Neural cell (in vitro differentiated cells): ENCODE measurements around the gene RETREG1. TPM values are rescaled to one million over a fixed set of nuclear protein-coding genes. Genes with fewer than 3 reads are reported as not detected.
A peak's percentile ranks its signal among the peaks of the same experiment; 100 is the strongest.

Experiments
- H2AFZ ChIP-seq: fragments of 200-600, 300-800 bp; sonication (generic), shearing (Covaris generic); 2 replicates; pipeline ENCODE4 v1.6.0; 2014; ENCODE audit warnings: low read depth, mild to moderate bottlenecking, antibody characterized with exemption, low read length, moderate library complexity
- H3F3A ChIP-seq: fragments of 200-600 bp; shearing (Covaris generic); 2 replicates; pipeline ENCODE4 v1.6.1; 2016; ENCODE audit warnings: mild to moderate bottlenecking, moderate library complexity, mixed read lengths, antibody characterized with exemption, low read length; ENCODE audit not compliant: insufficient read depth, poor library complexity, severe bottlenecking
- H3K27ac ChIP-seq: fragments of 200-600, 300-800 bp; sonication (generic), shearing (Covaris generic); 2 replicates; pipeline ENCODE4 v1.5.1; 2014; ENCODE audit warnings: mild to moderate bottlenecking, low read length, moderate library complexity
- H3K27me3 ChIP-seq: fragments of 300-800, 200-600 bp; sonication (generic), shearing (Covaris generic); 2 replicates; pipeline ENCODE4 v1.6.0; 2014; ENCODE audit warnings: mild to moderate bottlenecking, low read depth, low read length, moderate library complexity; ENCODE audit not compliant: insufficient read depth
- H3K36me3 ChIP-seq: fragments of 300-800, 200-600 bp; sonication (generic), shearing (Covaris generic); 2 replicates; pipeline ENCODE4 v1.5.1; 2014; ENCODE audit warnings: mild to moderate bottlenecking, antibody characterized with exemption, low read length, moderate library complexity; ENCODE audit not compliant: insufficient read depth
- H3K4me2 ChIP-seq: fragments of 300-800, 200-600 bp; sonication (generic), shearing (Covaris generic); 2 replicates; pipeline ENCODE4 v1.6.0; 2014; ENCODE audit warnings: mild to moderate bottlenecking, low read length
- H3K4me3 ChIP-seq: fragments of 300-800, 200-600 bp; sonication (generic), shearing (Covaris generic); 2 replicates; pipeline ENCODE4 v1.5.1; 2014; ENCODE audit warnings: mild to moderate bottlenecking, low read length, moderate library complexity
- H3K79me2 ChIP-seq: fragments of 200-600 bp; shearing (Covaris generic); replicated peaks from 2 replicates; pipeline ENCODE4 v1.6.0; 2014; ENCODE audit warnings: mild to moderate bottlenecking, low read length, moderate library complexity; ENCODE audit not compliant: insufficient read depth
- H3K9ac ChIP-seq: fragments of 300-800, 200-600 bp; sonication (generic), shearing (Covaris generic); 2 replicates; pipeline ENCODE4 v1.6.1; 2016; ENCODE audit warnings: mild to moderate bottlenecking, low read length, mixed read lengths
- H3K9me2 ChIP-seq: fragments of 200-600 bp; shearing (Covaris generic); 2 replicates; pipeline ENCODE4 v1.6.1; 2016; ENCODE audit warnings: mild to moderate bottlenecking, low read length, mixed read lengths; ENCODE audit not compliant: insufficient read depth
- H3K9me3 ChIP-seq: fragments of 200-600, 300-800 bp; sonication (generic), shearing (Covaris generic); 2 replicates; pipeline ENCODE4 v1.6.1; 2016; ENCODE audit warnings: mild to moderate bottlenecking, mixed run types, low read length, moderate library complexity, mixed read lengths
- H4K20me1 ChIP-seq: fragments of 200-600 bp; shearing (Covaris generic); 2 replicates; pipeline ENCODE4 v1.6.1; 2016; ENCODE audit warnings: mild to moderate bottlenecking, mixed run types; ENCODE audit not compliant: insufficient read depth
- CTCF ChIP-seq: fragments of 450-650 bp; IDR thresholded peaks from 2 replicates; pipeline ENCODE4 v1.5.1; 2014; ENCODE audit warnings: antibody characterized with exemption, mild to moderate bottlenecking, moderate library complexity; ENCODE audit not compliant: poor library complexity, severe bottlenecking
- EP300 ChIP-seq: fragments of 450-650 bp; conservative IDR thresholded peaks from 2 replicates; pipeline ENCODE4 v1.6.1; 2014; ENCODE audit warnings: antibody characterized with exemption, mild to moderate bottlenecking, moderate library complexity; ENCODE audit not compliant: poor library complexity, severe bottlenecking
- EZH2 ChIP-seq: fragments of 200-600, 300-800 bp; shearing (Covaris generic), sonication (generic); IDR thresholded peaks from 2 replicates; pipeline ENCODE4 v1.6.1; 2014; ENCODE audit warnings: antibody characterized with exemption, low read length, borderline replicate concordance, mild to moderate bottlenecking; ENCODE audit not compliant: insufficient read depth, poor library complexity, severe bottlenecking
- MXI1 ChIP-seq: fragments of 450-650 bp; conservative IDR thresholded peaks from 2 replicates; pipeline ENCODE4 v1.6.1; 2014; ENCODE audit warnings: antibody characterized with exemption, mild to moderate bottlenecking; ENCODE audit not compliant: poor library complexity, severe bottlenecking
- POLR2AphosphoS5 ChIP-seq: IDR thresholded peaks from 2 replicates; pipeline ENCODE4 v1.6.1; 2012
- RAD21 ChIP-seq: fragments of 450-650 bp; conservative IDR thresholded peaks from 2 replicates; pipeline ENCODE4 v1.6.1; 2014; ENCODE audit warnings: antibody characterized with exemption, mild to moderate bottlenecking, moderate library complexity
- REST ChIP-seq: IDR thresholded peaks from 2 replicates; pipeline ENCODE4 v1.6.1; 2012; ENCODE audit warnings: borderline replicate concordance
- SMC3 ChIP-seq: fragments of 450-650 bp; conservative IDR thresholded peaks from 2 replicates; pipeline ENCODE4 v1.6.1; 2014; ENCODE audit warnings: antibody characterized with exemption, mild to moderate bottlenecking, moderate library complexity; ENCODE audit not compliant: poor library complexity
- TAF1 ChIP-seq: IDR thresholded peaks from 2 replicates; pipeline ENCODE4 v1.6.1; 2012; ENCODE audit warnings: low read depth
- polyA plus RNA-seq: library from polyadenylated mRNA; depleted of rRNA; stranded (reverse); fragments of >200 nt; gene quantifications from 2 replicates; pipeline ENCODE4 v1.2.3, GENCODE V29; 2014

Gene RETREG1
- polyA plus RNA-seq, 1 donor from 2014 or later = 25.4 TPM

DNA sequence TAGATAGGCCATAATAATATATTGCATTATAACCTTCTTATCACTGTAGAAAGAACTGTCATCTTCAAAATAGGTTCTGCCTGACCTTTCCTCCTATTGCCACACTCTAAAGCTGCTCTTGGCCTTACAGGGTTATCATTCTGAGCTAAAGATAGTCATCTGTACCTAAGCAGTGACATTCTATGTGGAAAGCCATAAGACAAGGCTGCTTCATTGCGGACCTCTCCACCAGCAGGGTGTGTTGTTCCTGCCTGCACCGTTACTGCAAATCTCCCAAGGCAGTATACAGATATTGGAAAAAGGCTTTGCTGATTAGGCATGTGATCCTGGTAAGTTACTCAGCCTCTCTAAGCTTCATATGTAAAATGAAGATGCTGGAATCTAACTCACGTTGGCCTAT is 159.3 kb downstream of the RETREG1 start:
- Histone ChIP-seq H3K4me3 (no peak overlapping the region), H3K9me2 (no peaks in the 10 kb centered on the region), H3K27ac (no peak overlapping the region), H3K79me2 (peaks cover 10% of the 10 kb centered on the region), H3K4me2 (no peak overlapping the region), H2AFZ (no peak overlapping the region), H4K20me1 (no peaks in the 10 kb centered on the region), H3K9ac (no peak overlapping the region), H3K9me3 (no peaks in the 10 kb centered on the region), H3F3A (no peaks in the 10 kb centered on the region), H3K27me3 (no peaks in the 10 kb centered on the region), H3K36me3 (peaks cover 21% of the 10 kb centered on the region)
- TF ChIP-seq CTCF (no peak), TAF1 (no peak), MXI1 (no peak), REST (no peak), POLR2AphosphoS5 (no peak), RAD21 (no peak), EP300 (no peak), EZH2 (no peak), SMC3 (no peak)

- H3K4me2 ChIP-seq = no peak overlapping the region
Observed at GRCh38 chr5:16456103-16456832, 160.5 kb downstream of the RETREG1 start.

More at GRCh38 chr5:16456103-16456832, 160.5 kb downstream of the RETREG1 start:
- no peaks in the 10 kb centered on the region for H3F3A ChIP-seq
- H3K79me2 ChIP-seq = peaks cover 10% of the 10 kb centered on the region
- no peak overlapping the region for H3K4me3 ChIP-seq
- H3K36me3 ChIP-seq = peaks cover 30% of the 10 kb centered on the region
- no peak overlapping the region for H3K27ac ChIP-seq
- H4K20me1 ChIP-seq = no peaks in the 10 kb centered on the region
- TF ChIP-seq RAD21 = peak; percentile 87
- no peak for TF ChIP-seq POLR2AphosphoS5
- TF ChIP-seq CTCF = peak; percentile 89
- TF ChIP-seq MXI1 = no peak
- no peak for TF ChIP-seq EZH2
- peak; percentile 88 for TF ChIP-seq SMC3
- no peaks in the 10 kb centered on the region for H3K9me2 ChIP-seq
- H3K9ac ChIP-seq = no peak overlapping the region
- H3K9me3 ChIP-seq = no peaks in the 10 kb centered on the region
- H2AFZ ChIP-seq = no peak overlapping the region
- no peaks in the 10 kb centered on the region for H3K27me3 ChIP-seq
